GM18511 (cell line): Measurements from ENCODE around the gene PUM2.

Experiments used
- ATAC-seq: cut with Tn5 transposase; IDR thresholded peaks from one replicate; pipeline ENCODE4 v1.9.1; 2021; ENCODE audit warnings: mild to moderate bottlenecking, moderate library complexity; ENCODE audit not compliant: unreplicated experiment

PUM2 gene

GRCh38 chr2:20220806-20221554 lies 129.7 kb downstream of the PUM2 start:
- ATAC-seq = no peak

DNA sequence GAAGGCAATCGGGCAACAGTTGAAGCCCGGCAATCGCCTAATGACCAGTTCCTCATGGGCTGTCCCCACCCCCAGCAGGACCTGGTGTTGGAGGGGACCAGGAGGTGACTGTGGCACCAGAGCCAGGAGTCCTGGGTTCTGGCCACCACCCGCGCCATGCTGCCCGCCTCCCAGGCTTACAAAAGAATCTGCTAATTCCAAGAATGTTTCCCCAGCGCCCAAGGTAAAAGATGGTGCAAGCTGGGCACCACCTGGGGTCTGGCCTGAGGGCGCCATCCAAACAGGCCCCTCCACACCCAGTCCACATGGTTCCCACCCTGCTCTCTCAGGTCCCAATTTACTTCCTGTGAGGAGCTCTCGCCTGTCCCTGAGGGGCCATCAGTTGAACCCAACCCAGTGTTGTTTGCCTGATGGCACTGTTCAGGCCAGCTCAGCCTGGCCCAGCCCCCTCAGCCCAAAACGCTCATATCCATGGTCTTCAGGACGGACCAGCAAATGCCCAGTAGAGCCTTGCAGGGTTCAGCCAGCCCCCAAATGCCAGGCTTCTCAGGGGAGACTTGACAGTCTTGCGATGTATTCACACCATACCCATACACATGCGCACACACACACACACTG lies 130.8 kb downstream of the PUM2 start:
- ATAC-seq = no peak

GRCh38 chr2:20218331-20219320 lies 132.0 kb downstream of the PUM2 start:
- ATAC-seq = no peak

GRCh38 chr2:20217041-20217970 lies 133.3 kb downstream of the PUM2 start:
- ATAC-seq = no peak

DNA sequence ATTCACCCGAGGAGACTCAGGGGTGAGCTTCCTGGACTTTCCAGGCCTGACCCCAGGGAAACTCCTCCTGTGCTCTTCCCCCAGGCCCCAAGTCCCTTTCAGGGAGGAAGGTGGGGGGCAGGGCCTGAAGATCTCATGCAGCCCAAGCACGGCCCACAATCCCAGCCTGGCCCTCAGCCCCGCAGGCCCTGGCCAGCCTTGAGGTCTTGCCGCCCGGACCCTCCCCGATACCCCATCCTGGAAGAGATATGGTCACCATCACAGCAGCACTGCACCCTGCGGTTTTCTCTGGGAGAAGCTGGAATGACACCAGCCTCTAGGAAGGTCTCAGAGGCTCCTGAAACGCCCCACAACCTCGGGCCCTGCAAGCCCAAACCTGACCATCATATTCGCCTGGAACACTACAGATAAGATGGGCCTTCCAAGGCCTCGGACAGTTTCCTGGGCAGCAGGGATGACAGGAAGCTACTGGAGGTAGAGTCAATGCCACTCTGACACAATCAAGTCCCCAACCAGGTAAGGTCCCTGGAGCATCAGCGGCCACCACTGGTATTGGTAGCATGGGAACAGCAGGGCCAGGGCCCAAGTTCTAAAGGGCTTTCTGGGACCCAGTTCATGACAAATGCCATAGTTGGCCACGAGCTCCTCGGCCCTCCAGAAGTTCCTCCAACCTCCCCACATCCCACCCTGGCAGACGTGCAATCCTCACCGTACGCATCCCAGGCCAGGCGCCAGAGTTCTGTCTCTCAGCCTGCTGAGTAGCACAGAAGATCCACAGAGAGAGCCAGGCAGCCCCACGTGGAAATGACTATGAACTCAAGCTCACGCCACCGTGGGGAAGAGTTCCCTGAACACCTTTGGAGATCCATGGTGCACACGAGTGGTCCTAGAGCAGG lies 134.3 kb downstream of the PUM2 start:
- ATAC-seq = no peak

- ATAC-seq = no peak
These were observed 135.2 kb downstream of the PUM2 start for GRCh38 chr2:20215183-20216040.

- no peak for ATAC-seq
These were observed 136.0 kb downstream of the PUM2 start for GRCh38 chr2:20214566-20215182.

GRCh38 chr2:20213651-20214565 lies 136.7 kb downstream of the PUM2 start:
- no peak for ATAC-seq

DNA sequence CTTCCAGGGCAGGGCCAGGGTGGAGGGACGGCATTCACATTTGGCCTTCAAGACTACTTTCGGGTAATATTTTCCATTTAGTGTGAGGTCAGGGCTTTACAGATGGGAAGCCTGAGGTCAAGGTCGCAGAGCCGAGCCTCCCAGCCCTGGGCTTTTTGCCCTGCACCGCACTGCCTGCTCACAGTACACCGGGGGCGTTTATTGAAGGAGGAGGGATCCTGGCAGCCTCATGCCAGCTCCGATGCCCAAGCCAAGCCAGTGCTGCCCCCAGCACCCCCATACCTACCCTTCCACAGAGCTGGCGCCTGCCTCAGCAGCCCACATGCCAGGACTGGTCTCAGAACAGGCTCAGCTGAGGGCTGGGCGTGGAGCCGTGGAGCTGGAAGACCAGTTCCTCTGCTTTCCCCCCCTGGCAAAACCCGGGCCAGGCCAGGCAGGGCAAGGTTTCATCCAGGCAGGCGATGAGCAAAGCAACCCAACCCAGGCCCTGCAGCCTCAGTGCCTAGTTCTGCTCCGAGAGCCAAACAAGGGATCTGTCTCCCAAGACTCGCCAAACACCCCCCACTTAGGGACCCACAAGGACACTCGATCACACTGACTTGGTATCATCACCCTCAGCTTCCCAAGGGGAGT lies 137.7 kb downstream of the PUM2 start:
- no peak for ATAC-seq

DNA sequence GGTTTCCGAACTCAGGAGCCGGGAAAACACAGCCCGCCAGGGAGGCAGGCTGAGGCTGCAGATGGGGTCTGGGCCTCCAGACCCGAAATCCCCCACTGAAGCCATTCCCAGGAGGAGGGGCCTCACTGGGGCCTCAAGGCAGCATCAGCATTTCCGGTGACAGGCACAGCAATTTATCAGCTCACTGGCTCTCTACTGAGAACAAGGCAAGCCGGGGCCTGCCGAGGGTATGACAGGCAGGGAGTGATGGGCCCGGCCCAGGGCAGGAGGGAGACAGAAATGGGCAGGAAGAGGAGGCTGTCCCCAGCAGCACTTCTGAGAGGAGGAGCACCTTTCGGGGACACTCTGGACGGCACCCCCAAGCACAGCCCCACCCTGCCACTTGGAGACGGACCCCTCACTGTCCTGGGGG lies 138.2 kb downstream of the PUM2 start:
- ATAC-seq = no peak

- no peak for ATAC-seq
These were observed 138.7 kb downstream of the PUM2 start for GRCh38 chr2:20211860-20212458.

- no peak for ATAC-seq
These were observed 139.2 kb downstream of the PUM2 start for GRCh38 chr2:20211420-20211819.

DNA sequence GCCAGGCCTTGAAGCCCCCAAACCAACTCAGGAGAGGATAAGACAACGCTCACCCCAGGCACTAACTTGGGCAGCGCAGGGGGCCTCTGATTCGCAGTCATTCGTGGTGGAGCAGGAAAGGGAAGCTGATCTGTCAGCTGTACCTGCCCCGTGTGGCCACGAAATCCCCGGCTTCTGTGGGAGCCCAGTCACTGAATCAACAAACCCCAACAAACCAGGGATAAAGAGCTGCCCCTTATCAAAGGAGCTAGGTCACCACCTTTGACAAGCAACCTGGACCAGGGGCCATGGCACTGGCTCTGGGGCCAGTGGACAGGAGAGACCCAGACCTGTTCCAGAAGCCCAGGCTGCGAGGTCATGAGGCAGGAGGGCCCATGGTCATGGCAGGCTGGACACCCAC lies 140.2 kb downstream of the PUM2 start:
- ATAC-seq = no peak

GRCh38 chr2:20209373-20210109 lies 141.1 kb downstream of the PUM2 start:
- ATAC-seq = no peak

DNA sequence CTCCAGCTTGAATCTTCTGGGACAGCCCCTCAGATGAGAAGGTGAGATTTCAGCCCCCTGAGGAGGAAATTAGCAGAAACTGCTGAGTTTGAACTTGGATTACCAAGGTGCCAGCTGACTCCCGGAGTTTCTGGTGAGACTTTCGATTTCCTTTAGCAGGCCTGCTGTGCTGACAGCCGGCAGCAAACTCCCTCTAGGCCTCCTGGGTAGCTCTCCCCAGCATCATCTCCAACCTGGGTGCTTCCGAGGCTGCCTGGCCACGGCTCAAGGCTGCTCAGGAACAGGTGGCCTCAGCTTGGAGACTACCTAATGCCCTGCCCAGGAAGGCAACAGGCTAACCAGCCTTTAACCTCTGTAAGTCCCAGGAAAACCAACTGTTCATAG lies 142.2 kb downstream of the PUM2 start:
- no peak for ATAC-seq
